GM12878 (cell line): ENCODE data around the gene QSOX1. TPM values are rescaled to one million over a fixed set of nuclear protein-coding genes. Genes with fewer than 3 reads are reported as not detected.

ENCODE experiments used
- ESRRA ChIP-seq: IDR thresholded peaks from 2 replicates; pipeline ENCODE4 v1.6.1; 2012; ENCODE audit warnings: mild to moderate bottlenecking, low read length, improper control_type of control experiment
- IKZF2 ChIP-seq, 2 experiments: fragments of 450-650 bp; IDR thresholded peaks; 2 replicates each; pipeline ENCODE4 v1.6.1; 2017; ENCODE audit warnings: mild to moderate bottlenecking in 2 of 2, moderate library complexity in 2 of 2
- SMAD1 ChIP-seq: fragments of 450-650 bp; IDR thresholded peaks from 2 replicates; pipeline ENCODE4 v1.6.1; 2018; ENCODE audit warnings: mild to moderate bottlenecking, low read depth; ENCODE audit not compliant: partially characterized antibody
- ZNF274 ChIP-seq: IDR thresholded peaks from one replicate; pipeline ENCODE4 v1.8.0; 2011; ENCODE audit not compliant: insufficient read length, insufficient read depth
- polyA plus RNA-seq, 11 experiments: library from polyadenylated mRNA; depleted of rRNA in 4 of 11; unstranded in 6 of 11; stranded (reverse) in 5 of 11; fragments of >200 nt; fragmentation: Nextera tagmentation in 4 of 11; fragmentation: Illumina TruSeq in 1 of 11; extraction: Ambion mirVana in 4 of 11; extraction: Trizol in 1 of 11; gene quantifications; 1 replicate in 1 of 11; 2 replicates in 10 of 11; pipeline versions ENCODE4 v1.2.1 to v1.2.3, GENCODE V29; 2011 to 2016; ENCODE audit warnings: inconsistent platforms in 2 of 11, missing spikeins in 2 of 11, low read depth in 1 of 11
- total RNA-seq, 4 experiments: library from RNA; depleted of rRNA in 3 of 4; stranded (reverse); fragments of >200 nt in 3 of 4; fragmentation: Illumina TruSeq in 1 of 4; extraction: Trizol in 1 of 4; gene quantifications; 2 replicates each; pipeline versions ENCODE4 v1.2.1 to v1.2.3, GENCODE V29; 2013 to 2021
- TF ChIP-seq, protein P1 (sequence below): fragments of 450-650 bp; IDR thresholded peaks from 2 replicates; pipeline ENCODE4 v1.6.1; 2017; ENCODE audit warnings: mild to moderate bottlenecking, moderate library complexity
- TF ChIP-seq, protein P2 (sequence below): fragments of 450-650 bp; IDR thresholded peaks from 2 replicates; pipeline ENCODE4 v1.6.1; 2017; ENCODE audit warnings: low read depth, mild to moderate bottlenecking, moderate library complexity

QSOX1 gene
- total and polyA plus RNA-seq, 10 of the 15 experiments (the other 5 are each of a cell fraction or from before 2014, with no cell fraction given), result 1.8 to 31.3 (median 11.2) TPM

DNA sequence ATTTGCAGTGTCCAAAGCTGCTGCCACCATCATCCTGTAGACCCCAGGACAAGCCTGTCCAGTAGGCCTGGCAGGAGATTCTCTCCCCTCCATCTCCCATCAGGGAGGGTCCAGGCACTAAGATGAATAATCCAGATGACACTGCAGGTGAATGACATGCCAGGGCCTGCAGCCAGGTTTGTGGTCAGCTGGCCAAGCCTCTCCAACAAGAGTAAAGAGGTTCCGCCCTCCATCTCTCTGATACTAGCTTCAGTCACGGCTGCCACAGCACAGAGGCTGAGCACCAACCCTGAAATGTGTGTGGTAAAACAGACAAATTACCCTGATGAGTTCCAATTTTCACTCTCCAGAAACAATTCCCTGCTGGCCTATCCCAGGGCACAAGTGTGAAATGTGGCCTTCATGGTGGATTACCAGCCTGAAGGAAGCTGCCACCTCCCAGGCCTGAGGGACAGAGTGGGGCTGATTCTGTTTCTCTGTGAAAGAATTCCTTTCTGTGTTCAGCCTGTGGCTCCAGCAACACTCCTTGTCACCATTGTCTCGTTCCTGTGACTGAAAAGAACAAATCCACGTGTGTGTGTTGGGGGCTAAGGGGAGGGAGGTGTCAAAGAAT lies 55.4 kb downstream of the QSOX1 start (continued):
- TF ChIP-seq, protein P1, sequence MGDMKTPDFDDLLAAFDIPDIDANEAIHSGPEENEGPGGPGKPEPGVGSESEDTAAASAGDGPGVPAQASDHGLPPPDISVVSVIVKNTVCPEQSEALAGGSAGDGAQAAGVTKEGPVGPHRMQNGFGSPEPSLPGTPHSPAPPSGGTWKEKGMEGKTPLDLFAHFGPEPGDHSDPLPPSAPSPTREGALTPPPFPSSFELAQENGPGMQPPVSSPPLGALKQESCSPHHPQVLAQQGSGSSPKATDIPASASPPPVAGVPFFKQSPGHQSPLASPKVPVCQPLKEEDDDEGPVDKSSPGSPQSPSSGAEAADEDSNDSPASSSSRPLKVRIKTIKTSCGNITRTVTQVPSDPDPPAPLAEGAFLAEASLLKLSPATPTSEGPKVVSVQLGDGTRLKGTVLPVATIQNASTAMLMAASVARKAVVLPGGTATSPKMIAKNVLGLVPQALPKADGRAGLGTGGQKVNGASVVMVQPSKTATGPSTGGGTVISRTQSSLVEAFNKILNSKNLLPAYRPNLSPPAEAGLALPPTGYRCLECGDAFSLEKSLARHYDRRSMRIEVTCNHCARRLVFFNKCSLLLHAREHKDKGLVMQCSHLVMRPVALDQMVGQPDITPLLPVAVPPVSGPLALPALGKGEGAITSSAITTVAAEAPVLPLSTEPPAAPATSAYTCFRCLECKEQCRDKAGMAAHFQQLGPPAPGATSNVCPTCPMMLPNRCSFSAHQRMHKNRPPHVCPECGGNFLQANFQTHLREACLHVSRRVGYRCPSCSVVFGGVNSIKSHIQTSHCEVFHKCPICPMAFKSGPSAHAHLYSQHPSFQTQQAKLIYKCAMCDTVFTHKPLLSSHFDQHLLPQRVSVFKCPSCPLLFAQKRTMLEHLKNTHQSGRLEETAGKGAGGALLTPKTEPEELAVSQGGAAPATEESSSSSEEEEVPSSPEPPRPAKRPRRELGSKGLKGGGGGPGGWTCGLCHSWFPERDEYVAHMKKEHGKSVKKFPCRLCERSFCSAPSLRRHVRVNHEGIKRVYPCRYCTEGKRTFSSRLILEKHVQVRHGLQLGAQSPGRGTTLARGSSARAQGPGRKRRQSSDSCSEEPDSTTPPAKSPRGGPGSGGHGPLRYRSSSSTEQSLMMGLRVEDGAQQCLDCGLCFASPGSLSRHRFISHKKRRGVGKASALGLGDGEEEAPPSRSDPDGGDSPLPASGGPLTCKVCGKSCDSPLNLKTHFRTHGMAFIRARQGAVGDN, result no peak
- TF ChIP-seq ESRRA (no peak), ZNF274 (no peak), SMAD1 (no peak), IKZF2 (IDR thresholded peaks at IDR 0.05) (no peak)
- TF ChIP-seq, protein P2, sequence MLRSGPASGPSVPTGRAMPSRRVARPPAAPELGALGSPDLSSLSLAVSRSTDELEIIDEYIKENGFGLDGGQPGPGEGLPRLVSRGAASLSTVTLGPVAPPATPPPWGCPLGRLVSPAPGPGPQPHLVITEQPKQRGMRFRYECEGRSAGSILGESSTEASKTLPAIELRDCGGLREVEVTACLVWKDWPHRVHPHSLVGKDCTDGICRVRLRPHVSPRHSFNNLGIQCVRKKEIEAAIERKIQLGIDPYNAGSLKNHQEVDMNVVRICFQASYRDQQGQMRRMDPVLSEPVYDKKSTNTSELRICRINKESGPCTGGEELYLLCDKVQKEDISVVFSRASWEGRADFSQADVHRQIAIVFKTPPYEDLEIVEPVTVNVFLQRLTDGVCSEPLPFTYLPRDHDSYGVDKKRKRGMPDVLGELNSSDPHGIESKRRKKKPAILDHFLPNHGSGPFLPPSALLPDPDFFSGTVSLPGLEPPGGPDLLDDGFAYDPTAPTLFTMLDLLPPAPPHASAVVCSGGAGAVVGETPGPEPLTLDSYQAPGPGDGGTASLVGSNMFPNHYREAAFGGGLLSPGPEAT, result no peak
